KBM-7 (cell line): ENCODE data around the gene TNFRSF1B.
A peak's percentile ranks its signal among the peaks of the same experiment; 100 is the strongest.

Source experiments
- DNase-seq: peaks from one replicate; pipeline ENCODE4 v3.0.0-alpha.2; 2015
- in situ Hi-C: fragments of 300-500 bp; cut with MboI; formaldehyde crosslinking; loops from 2 replicates; pipeline ENCODE4 v1.14.3; 2020; ENCODE audit warnings: low sequenced_read_pairs, low pct_unique_long_range_greater_than_20kb, mixed read lengths

Gene TNFRSF1B

GRCh38 chr1:12140515-12141162 lies 26.2 kb upstream of the TNFRSF1B start:
- in situ Hi-C loops = no loop called here
- no peak for DNase-seq

GRCh38 chr1:12141163-12141850 lies 25.5 kb upstream of the TNFRSF1B start:
- in situ Hi-C loops = no loop called here
- no peak for DNase-seq

- DNase-seq = no peak
- in situ Hi-C loops = no loop called here
Measured at GRCh38 chr1:12142141-12142823, 24.5 kb upstream of the TNFRSF1B start.

- in situ Hi-C loops = no loop called here
- DNase-seq = peak; percentile 27
Measured at GRCh38 chr1:12142891-12143630, 23.7 kb upstream of the TNFRSF1B start.

- peak; percentile 68 for DNase-seq
- in situ Hi-C loops = no loop called here
Measured at GRCh38 chr1:12143631-12144155, 23.1 kb upstream of the TNFRSF1B start.

GRCh38 chr1:12144236-12144635 lies 22.6 kb upstream of the TNFRSF1B start:
- DNase-seq = no peak
- in situ Hi-C loops = no loop called here

- DNase-seq = no peak
- in situ Hi-C loops = no loop called here
Measured at GRCh38 chr1:12144969-12145368, 21.8 kb upstream of the TNFRSF1B start.

- in situ Hi-C loops = no loop called here
- DNase-seq = no peak
Measured at GRCh38 chr1:12145616-12146342, 21.0 kb upstream of the TNFRSF1B start.

- no peak for DNase-seq
- in situ Hi-C loops = no loop called here
Measured at GRCh38 chr1:12146343-12147112, 20.3 kb upstream of the TNFRSF1B start.

- in situ Hi-C loops = no loop called here
- DNase-seq = peak; percentile 72
Measured at GRCh38 chr1:12147201-12147701, 19.5 kb upstream of the TNFRSF1B start.

GRCh38 chr1:12148160-12148957 lies 18.4 kb upstream of the TNFRSF1B start:
- in situ Hi-C loops = no loop called here
- no peak for DNase-seq

GRCh38 chr1:12148958-12149790 lies 17.6 kb upstream of the TNFRSF1B start:
- in situ Hi-C loops = no loop called here
- no peak for DNase-seq

GRCh38 chr1:12149791-12150175 lies 17.0 kb upstream of the TNFRSF1B start:
- in situ Hi-C loops = no loop called here
- no peak for DNase-seq

GRCh38 chr1:12150456-12151200 lies 16.2 kb upstream of the TNFRSF1B start:
- in situ Hi-C loops = no loop called here
- peak; percentile 73 for DNase-seq

- no peak for DNase-seq
- in situ Hi-C loops = no loop called here
Measured at GRCh38 chr1:12151465-12151864, 15.3 kb upstream of the TNFRSF1B start.
